Endothelial cell of umbilical vein (primary cell): ENCODE data around the gene PKD2. TPM values are rescaled to one million over a fixed set of nuclear protein-coding genes. Genes with fewer than 3 reads are reported as not detected.

Experiments used
- polyA plus RNA-seq, 4 experiments: library from polyadenylated mRNA; depleted of rRNA in 3 of 4; stranded (reverse) in 3 of 4; unstranded in 1 of 4; fragments of >200 nt; gene quantifications; 2 replicates each; pipeline versions ENCODE4 v1.2.1 to v1.2.3, GENCODE V29; 2011 to 2012; ENCODE audit warnings: missing spikeins in 1 of 4
- small RNA-seq: library from RNA; depleted of rRNA; stranded (forward); fragments of <200 nt; gene quantifications from one replicate; pipeline ENCODE3, GENCODE V24; 2012; ENCODE audit warnings: low replicate concordance, low read depth; ENCODE audit not compliant: insufficient read depth, insufficient read length
- total RNA-seq: library from RNA; stranded (reverse); gene quantifications from 2 replicates; pipeline ENCODE4 v1.2.3, GENCODE V29; 2021

The PKD2 gene
- total and polyA plus RNA-seq, 2 donors (not counting 3 experiments of a cell fraction or from before 2014, with no cell fraction given) = 23.1 to 27.0 TPM

Small RNA genes within 50 kb of the gene (small RNA-seq; reads per million reads assigned to genes)
- gene RNU1-36P = not detected

Other genes with a start within 250 kb of the PKD2 start
- not detected in 2 replicates for gene IBSP, start 208.1 kb upstream of the PKD2 start, total RNA-seq
- not detected in 2 replicates for gene IBSP, start 208.1 kb upstream of the PKD2 start, polyA plus RNA-seq
- not detected in 2 replicates for gene MEPE, start 174.7 kb upstream of the PKD2 start, total RNA-seq
- gene MEPE, start 174.7 kb upstream of the PKD2 start, polyA plus RNA-seq = not detected in 2 replicates
- not detected in 2 replicates for gene SPP1, start 31.9 kb upstream of the PKD2 start, total RNA-seq
- not detected in 2 replicates for gene SPP1, start 31.9 kb upstream of the PKD2 start, polyA plus RNA-seq
- gene ABCG2, start 151.0 kb downstream of the PKD2 start, total RNA-seq = 5.0 and 6.4 TPM in 2 replicates
- 2.9 and 3.4 TPM in 2 replicates for gene ABCG2, start 151.0 kb downstream of the PKD2 start, polyA plus RNA-seq